Measurements from ENCODE around the gene EYS. TPM values are rescaled to one million over a fixed set of nuclear protein-coding genes. Genes with fewer than 3 reads are reported as not detected.
"Not testable (repeated sequence)": the region's sequence is repeated elsewhere in the genome, so short reads cannot be mapped to it uniquely, and the experiment has no call there.

The EYS gene
- total RNA-seq, 2 donors from 2014 or later: not detected

DNA sequence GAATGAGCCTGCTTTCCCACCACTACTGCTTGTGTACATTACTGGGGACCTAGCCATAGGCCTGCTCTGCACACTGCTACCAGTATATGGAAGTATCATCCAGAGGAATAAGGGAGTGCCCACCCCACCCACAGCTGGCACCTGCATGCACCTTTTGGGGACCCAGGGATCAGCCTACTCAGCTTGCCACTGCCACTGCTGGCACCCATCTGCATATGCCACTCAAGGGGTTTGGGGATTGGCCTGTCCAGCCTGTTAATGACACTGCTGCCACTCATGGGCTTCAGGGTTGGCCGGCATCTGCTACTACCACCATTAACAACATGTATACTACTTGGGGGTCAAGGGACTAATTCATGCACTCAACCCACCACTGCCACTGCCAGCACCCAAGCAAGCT, 1239.4 kb downstream of the EYS start:
- no peak for ATAC-seq (replicated peaks)
- H3K27ac Mint-ChIP-seq: no peak overlapping the region
- H3K9me3 Mint-ChIP-seq: peaks cover 23% of the 10 kb centered on the region
- no peaks in the 10 kb centered on the region for H3K36me3 Mint-ChIP-seq (ENCODE audit: low read depth)
- H3K27me3 Mint-ChIP-seq: no peaks in the 10 kb centered on the region
- no peaks in the 10 kb centered on the region for H3K4me1 Mint-ChIP-seq
- H3K4me3 Mint-ChIP-seq: no peak overlapping the region

GRCh38 chr6:64459411-64459944, 1247.5 kb downstream of the EYS start:
- no peaks in the 10 kb centered on the region for H3K27me3 Mint-ChIP-seq
- no peak for ATAC-seq (replicated peaks)
- no peak overlapping the region for H3K4me3 Mint-ChIP-seq
- H3K9me3 Mint-ChIP-seq: peaks cover 5% of the 10 kb centered on the region
- H3K27ac Mint-ChIP-seq: no peak overlapping the region
- no peaks in the 10 kb centered on the region for H3K36me3 Mint-ChIP-seq (ENCODE audit: low read depth)
- no peaks in the 10 kb centered on the region for H3K4me1 Mint-ChIP-seq

DNA sequence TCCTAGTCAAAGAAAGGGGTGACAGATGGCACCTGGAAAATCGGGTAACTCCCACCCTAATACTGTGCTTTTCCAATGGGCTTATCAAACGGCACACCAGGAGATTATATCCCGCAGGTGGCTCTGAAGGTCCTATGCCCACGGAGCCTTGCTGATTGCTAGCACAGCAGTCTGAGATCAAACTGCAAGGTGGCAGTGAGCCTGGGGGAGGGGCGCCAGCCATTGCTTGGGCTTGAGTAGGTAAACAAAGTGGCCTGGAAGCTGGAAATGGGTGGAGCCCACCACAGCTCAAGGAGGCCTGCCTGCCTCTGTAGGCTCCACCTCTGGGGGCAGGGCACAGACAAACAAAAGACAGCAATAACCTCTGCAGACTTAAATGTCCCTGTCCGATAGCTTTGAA, 1258.9 kb downstream of the EYS start:
- H3K27ac Mint-ChIP-seq; ATAC-seq (replicated peaks); H3K27me3 Mint-ChIP-seq; H3K4me1 Mint-ChIP-seq; H3K4me3 Mint-ChIP-seq; H3K36me3 Mint-ChIP-seq (ENCODE audit: low read depth): not testable (repeated sequence)
- peaks cover 13% of the 10 kb centered on the region for H3K9me3 Mint-ChIP-seq

- Mint-ChIP-seq H3K4me1 (no peaks in the 10 kb centered on the region), H3K4me3 (no peak overlapping the region), H3K36me3 (ENCODE audit: low read depth) (no peaks in the 10 kb centered on the region), H3K27me3 (no peaks in the 10 kb centered on the region), H3K9me3 (peaks cover 7% of the 10 kb centered on the region), H3K27ac (no peak overlapping the region)
- no peak for ATAC-seq (replicated peaks)
These were observed 1262.0 kb downstream of the EYS start for GRCh38 chr6:64445038-64445437.

GRCh38 chr6:64439274-64439673, 1267.8 kb downstream of the EYS start:
- Mint-ChIP-seq H3K36me3 (ENCODE audit: low read depth) (no peaks in the 10 kb centered on the region), H3K4me3 (no peak overlapping the region), H3K27ac (no peak overlapping the region), H3K27me3 (no peaks in the 10 kb centered on the region), H3K9me3 (peaks cover 4% of the 10 kb centered on the region), H3K4me1 (no peaks in the 10 kb centered on the region)
- ATAC-seq (replicated peaks): no peak

DNA sequence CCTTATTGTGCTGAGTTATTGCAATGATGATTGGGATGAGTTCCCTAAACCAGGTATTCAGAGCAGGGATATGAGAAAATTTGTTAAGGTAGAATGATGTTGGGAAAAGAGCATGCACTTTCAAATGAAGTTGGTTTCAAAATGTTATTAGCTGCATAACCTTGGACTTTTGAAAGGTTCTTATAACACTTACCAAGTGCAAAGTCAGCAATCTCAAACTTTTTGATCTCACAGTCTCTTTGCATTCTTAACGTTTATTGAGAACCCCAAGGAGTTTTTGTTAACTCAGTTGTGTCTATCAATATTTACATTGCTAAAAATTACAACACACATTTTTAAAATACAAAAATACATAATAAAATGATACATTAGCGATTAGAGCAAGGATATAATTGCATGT, 1269.0 kb downstream of the EYS start:
- no peak for ATAC-seq (replicated peaks)
- peaks cover 4% of the 10 kb centered on the region for H3K9me3 Mint-ChIP-seq

GRCh38 chr6:64429926-64430325, 1277.1 kb downstream of the EYS start:
- no peak overlapping the region for H3K4me3 Mint-ChIP-seq
- ATAC-seq (replicated peaks): no peak
- H3K27ac Mint-ChIP-seq: no peak overlapping the region
- no peaks in the 10 kb centered on the region for H3K27me3 Mint-ChIP-seq
- no peaks in the 10 kb centered on the region for H3K36me3 Mint-ChIP-seq (ENCODE audit: low read depth)
- H3K9me3 Mint-ChIP-seq: peaks cover 8% of the 10 kb centered on the region
- no peaks in the 10 kb centered on the region for H3K4me1 Mint-ChIP-seq

More for the DNA sequence above, 1269.0 kb downstream of the EYS start:
- Mint-ChIP-seq H3K36me3 (ENCODE audit: low read depth) (no peaks in the 10 kb centered on the region), H3K4me3 (no peak overlapping the region), H3K27ac (no peak overlapping the region), H3K4me1 (no peaks in the 10 kb centered on the region), H3K27me3 (no peaks in the 10 kb centered on the region)

- H3K27ac Mint-ChIP-seq: no peak overlapping the region
- no peak overlapping the region for H3K4me3 Mint-ChIP-seq
These were observed 1278.8 kb downstream of the EYS start for GRCh38 chr6:64428186-64428585.

DNA sequence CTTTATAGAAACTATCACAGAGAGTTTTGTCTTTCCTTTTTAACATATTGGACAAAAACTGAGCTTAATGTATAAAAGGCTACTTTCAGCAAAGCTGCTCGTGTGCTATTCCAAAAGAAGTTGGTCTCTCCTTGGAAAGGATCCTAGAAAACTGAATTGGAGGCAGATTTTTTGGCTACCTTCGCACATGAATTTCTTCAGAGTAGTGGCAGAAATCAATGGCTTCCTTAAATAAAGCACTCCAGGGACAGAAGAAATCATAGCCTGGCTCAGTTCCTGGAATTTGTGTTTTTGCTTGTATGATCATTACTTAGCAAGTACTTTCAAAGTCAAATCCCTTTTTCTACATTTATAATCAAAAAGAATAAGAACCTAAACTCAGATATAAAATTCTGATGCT, 1291.1 kb downstream of the EYS start:
- Mint-ChIP-seq H3K4me3 (no peak overlapping the region), H3K27ac (no peak overlapping the region), H3K9me3 (peaks cover 5% of the 10 kb centered on the region), H3K36me3 (ENCODE audit: low read depth) (no peaks in the 10 kb centered on the region), H3K27me3 (no peaks in the 10 kb centered on the region), H3K4me1 (no peaks in the 10 kb centered on the region)
- no peak for ATAC-seq (replicated peaks)

More at GRCh38 chr6:64428186-64428585, 1278.8 kb downstream of the EYS start:
- no peaks in the 10 kb centered on the region for H3K36me3 Mint-ChIP-seq (ENCODE audit: low read depth)
- peaks cover 4% of the 10 kb centered on the region for H3K9me3 Mint-ChIP-seq
- no peak for ATAC-seq (replicated peaks)
- H3K27me3 Mint-ChIP-seq: no peaks in the 10 kb centered on the region
- H3K4me1 Mint-ChIP-seq: no peaks in the 10 kb centered on the region

DNA sequence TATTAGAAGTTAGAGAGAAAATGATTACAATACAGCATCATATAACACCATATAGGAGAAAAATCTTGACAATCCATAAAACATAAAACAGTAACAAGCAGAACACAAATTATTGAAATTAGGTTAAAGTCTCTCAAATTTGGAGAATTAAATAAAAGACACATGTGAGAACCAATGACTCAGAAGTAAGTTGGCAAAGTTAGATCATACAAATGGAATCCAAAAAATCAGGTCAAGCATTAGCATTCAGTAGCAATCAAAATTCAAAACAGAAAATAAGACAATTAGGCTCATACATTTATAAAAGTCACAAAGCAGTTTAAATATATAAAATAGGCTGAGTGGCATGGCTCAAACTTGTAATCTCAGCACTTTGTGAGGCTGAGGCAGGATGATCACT, 1295.8 kb downstream of the EYS start:
- Mint-ChIP-seq H3K4me3 (no peak overlapping the region), H3K9me3 (peaks cover 3% of the 10 kb centered on the region), H3K4me1 (no peaks in the 10 kb centered on the region), H3K27ac (no peak overlapping the region), H3K36me3 (ENCODE audit: low read depth) (no peaks in the 10 kb centered on the region), H3K27me3 (no peaks in the 10 kb centered on the region)
- no peak for ATAC-seq (replicated peaks)

- Mint-ChIP-seq H3K4me3 (no peak overlapping the region), H3K4me1 (no peaks in the 10 kb centered on the region), H3K9me3 (peaks cover 3% of the 10 kb centered on the region), H3K27me3 (no peaks in the 10 kb centered on the region), H3K27ac (no peak overlapping the region), H3K36me3 (ENCODE audit: low read depth) (no peaks in the 10 kb centered on the region)
- ATAC-seq (replicated peaks): no peak
These were observed 1297.1 kb downstream of the EYS start for GRCh38 chr6:64409948-64410347.

GRCh38 chr6:64404396-64404795, 1302.6 kb downstream of the EYS start:
- no peak for ATAC-seq (replicated peaks)
- no peaks in the 10 kb centered on the region for H3K36me3 Mint-ChIP-seq (ENCODE audit: low read depth)
- H3K9me3 Mint-ChIP-seq: peaks cover 11% of the 10 kb centered on the region
- no peak overlapping the region for H3K4me3 Mint-ChIP-seq
- H3K27me3 Mint-ChIP-seq: no peaks in the 10 kb centered on the region
- no peaks in the 10 kb centered on the region for H3K4me1 Mint-ChIP-seq
- no peak overlapping the region for H3K27ac Mint-ChIP-seq

DNA sequence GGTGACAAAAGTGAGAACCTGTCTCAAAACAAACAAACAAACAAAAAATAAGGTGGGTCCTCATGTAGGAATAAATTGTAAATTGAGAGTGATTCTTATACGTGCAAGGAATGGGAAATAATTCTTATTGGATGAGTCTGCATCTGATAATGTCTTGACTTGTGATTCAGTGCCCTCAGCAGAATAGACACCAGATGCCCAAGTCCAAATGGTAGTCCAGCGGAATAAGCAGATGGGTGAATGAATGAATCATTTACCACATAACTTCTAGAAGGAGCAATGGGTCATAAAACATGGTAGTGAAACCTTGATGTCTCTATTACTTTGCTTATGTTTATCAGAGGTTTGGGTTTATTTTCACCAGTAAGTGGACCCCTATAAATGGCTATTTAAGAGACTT, 1323.7 kb downstream of the EYS start:
- H3K4me3 Mint-ChIP-seq: no peak overlapping the region
- H3K9me3 Mint-ChIP-seq: peaks cover 10% of the 10 kb centered on the region
- H3K27me3 Mint-ChIP-seq: no peaks in the 10 kb centered on the region
- H3K4me1 Mint-ChIP-seq: no peaks in the 10 kb centered on the region
- H3K36me3 Mint-ChIP-seq (ENCODE audit: low read depth): no peaks in the 10 kb centered on the region
- H3K27ac Mint-ChIP-seq: no peak overlapping the region
- no peak for ATAC-seq (replicated peaks)

GRCh38 chr6:64376394-64376793, 1330.6 kb downstream of the EYS start:
- no peaks in the 10 kb centered on the region for H3K36me3 Mint-ChIP-seq (ENCODE audit: low read depth)
- no peaks in the 10 kb centered on the region for H3K4me1 Mint-ChIP-seq
- H3K4me3 Mint-ChIP-seq: no peak overlapping the region
- no peak for ATAC-seq (replicated peaks)
- no peaks in the 10 kb centered on the region for H3K27me3 Mint-ChIP-seq
- no peak overlapping the region for H3K27ac Mint-ChIP-seq
- H3K9me3 Mint-ChIP-seq: peaks cover 8% of the 10 kb centered on the region

DNA sequence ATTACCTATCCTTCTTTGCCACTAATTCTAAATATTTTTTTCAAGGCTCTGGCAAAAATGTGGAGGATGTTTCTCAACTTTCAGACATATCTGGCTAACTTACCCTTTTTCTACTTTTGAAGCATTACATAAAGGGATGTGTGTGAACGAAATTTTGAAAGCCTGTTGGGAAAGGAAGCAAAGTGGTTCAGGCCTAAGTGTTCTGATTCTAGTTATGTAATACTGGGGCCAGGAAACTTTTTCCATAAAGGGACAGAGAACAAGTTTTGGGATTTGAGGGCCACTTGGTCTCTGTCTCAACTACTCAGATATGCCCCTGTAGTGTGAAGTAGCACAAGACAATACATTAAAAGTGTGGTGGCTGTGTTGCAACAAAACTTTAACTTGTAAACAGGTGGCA, 1349.6 kb downstream of the EYS start:
- no peak for ATAC-seq (replicated peaks)
- no peak overlapping the region for H3K4me3 Mint-ChIP-seq
- no peaks in the 10 kb centered on the region for H3K4me1 Mint-ChIP-seq
- peaks cover 3% of the 10 kb centered on the region for H3K9me3 Mint-ChIP-seq
- no peaks in the 10 kb centered on the region for H3K36me3 Mint-ChIP-seq (ENCODE audit: low read depth)
- H3K27me3 Mint-ChIP-seq: no peaks in the 10 kb centered on the region
- H3K27ac Mint-ChIP-seq: no peak overlapping the region

GRCh38 chr6:64347411-64347810, 1359.6 kb downstream of the EYS start:
- peaks cover 7% of the 10 kb centered on the region for H3K9me3 Mint-ChIP-seq

More at GRCh38 chr6:64347411-64347810, 1359.6 kb downstream of the EYS start:
- H3K4me3 Mint-ChIP-seq: no peak overlapping the region
- no peaks in the 10 kb centered on the region for H3K36me3 Mint-ChIP-seq (ENCODE audit: low read depth)
- ATAC-seq (replicated peaks): no peak
- no peaks in the 10 kb centered on the region for H3K27me3 Mint-ChIP-seq
- no peak overlapping the region for H3K27ac Mint-ChIP-seq
- no peaks in the 10 kb centered on the region for H3K4me1 Mint-ChIP-seq

Data from activated T-helper 17 cell treated with anti-CD3 and anti-CD28 coated beads, Interleukin-2, amount 50 U/mL, for 72 hours (primary cell).